DOHH2 (cell line): Measurements from ENCODE around the gene SLC4A2.

ENCODE experiments used
- EZH2phosphoT487 ChIP-seq: fragments of 200-600 bp; sonication (generic); IDR thresholded peaks from 2 replicates; pipeline ENCODE4 v1.6.1; 2017; ENCODE audit warnings: borderline replicate concordance, mild to moderate bottlenecking, antibody characterized with exemption, low read length, moderate library complexity, mixed read lengths
- TF ChIP-seq, protein P1 (sequence below): fragments of 200-600 bp; sonication (generic); IDR thresholded peaks from one replicate; pipeline ENCODE4 v1.5.1; 2014; ENCODE audit warnings: antibody characterized with exemption, mild to moderate bottlenecking, low read depth, low read length; ENCODE audit not compliant: poor library complexity, severe bottlenecking

DNA sequence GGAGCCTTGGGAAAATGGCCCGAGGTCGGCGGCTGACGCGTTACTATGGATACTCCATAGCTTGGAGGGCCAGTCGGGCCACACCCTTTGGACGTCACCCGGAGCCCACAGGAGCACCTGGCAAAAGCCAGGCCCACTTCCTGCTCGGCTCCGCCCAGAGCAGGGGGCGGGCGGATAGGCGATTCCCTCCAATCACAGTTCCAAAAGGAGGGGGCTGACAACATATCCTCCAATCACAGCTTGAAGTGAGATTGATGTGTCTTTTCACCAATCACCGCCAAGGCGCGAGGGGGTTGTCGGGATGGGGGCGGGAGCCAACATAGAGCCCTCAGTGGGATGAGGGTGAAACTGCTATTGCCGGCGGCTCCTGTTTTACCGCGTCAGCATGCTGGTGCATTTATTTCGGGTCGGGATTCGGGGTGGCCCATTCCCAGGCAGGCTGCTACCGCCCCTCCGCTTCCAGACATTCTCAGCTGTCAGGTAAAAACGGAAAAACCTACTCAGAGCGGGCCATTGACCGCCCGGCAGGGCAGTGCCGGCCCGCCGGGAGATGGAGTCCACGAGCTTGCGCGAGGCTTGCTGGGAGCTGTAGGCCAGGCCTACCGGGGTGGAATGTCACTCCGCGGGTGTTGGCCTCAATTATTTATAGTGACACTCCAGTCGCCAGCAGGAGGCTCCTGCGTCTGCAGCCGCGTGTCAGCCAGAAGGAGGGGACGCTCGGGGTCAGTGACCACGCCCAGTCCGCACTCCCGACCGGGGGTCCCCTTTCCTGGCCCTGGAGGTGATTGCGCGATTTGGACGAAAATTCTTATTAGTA lies 31.1 kb upstream of the SLC4A2 start, which contains the start of gene ABCB8:
- TF ChIP-seq, protein P1, sequence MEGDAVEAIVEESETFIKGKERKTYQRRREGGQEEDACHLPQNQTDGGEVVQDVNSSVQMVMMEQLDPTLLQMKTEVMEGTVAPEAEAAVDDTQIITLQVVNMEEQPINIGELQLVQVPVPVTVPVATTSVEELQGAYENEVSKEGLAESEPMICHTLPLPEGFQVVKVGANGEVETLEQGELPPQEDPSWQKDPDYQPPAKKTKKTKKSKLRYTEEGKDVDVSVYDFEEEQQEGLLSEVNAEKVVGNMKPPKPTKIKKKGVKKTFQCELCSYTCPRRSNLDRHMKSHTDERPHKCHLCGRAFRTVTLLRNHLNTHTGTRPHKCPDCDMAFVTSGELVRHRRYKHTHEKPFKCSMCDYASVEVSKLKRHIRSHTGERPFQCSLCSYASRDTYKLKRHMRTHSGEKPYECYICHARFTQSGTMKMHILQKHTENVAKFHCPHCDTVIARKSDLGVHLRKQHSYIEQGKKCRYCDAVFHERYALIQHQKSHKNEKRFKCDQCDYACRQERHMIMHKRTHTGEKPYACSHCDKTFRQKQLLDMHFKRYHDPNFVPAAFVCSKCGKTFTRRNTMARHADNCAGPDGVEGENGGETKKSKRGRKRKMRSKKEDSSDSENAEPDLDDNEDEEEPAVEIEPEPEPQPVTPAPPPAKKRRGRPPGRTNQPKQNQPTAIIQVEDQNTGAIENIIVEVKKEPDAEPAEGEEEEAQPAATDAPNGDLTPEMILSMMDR: peak; percentile 61
- no peak for TF ChIP-seq EZH2phosphoT487
